K562 (cell line): ENCODE measurements around the gene FBXO17. TPM values are rescaled to one million over a fixed set of nuclear protein-coding genes. Genes with fewer than 3 reads are reported as not detected.

ENCODE experiments used
- CREB3L1 ChIP-seq: fragments of 450-650 bp; IDR thresholded peaks from 2 replicates; pipeline ENCODE4 v1.6.1; 2014; ENCODE audit warnings: low read depth, mild to moderate bottlenecking, moderate library complexity, borderline replicate concordance
- ETS2 ChIP-seq: IDR thresholded peaks from 2 replicates; pipeline ENCODE4 v1.6.1; 2016; ENCODE audit warnings: borderline replicate concordance, missing genetic modification characterization, mild to moderate bottlenecking, moderate library complexity, missing compliant biosample characterization; ENCODE audit not compliant: poor library complexity, severe bottlenecking
- HOXB6 ChIP-seq: fragments of 250-450 bp; sonication (Bioruptor Pico); IDR thresholded peaks from 2 replicates; pipeline ENCODE4 v1.5.1; 2022; ENCODE audit warnings: mild to moderate bottlenecking, borderline replicate concordance
- IFI16 ChIP-seq: fragments of 250-450 bp; sonication (Bioruptor Pico); IDR thresholded peaks from 2 replicates; pipeline ENCODE4 v2.1.2; 2022; ENCODE audit warnings: mild to moderate bottlenecking, inconsistent platforms
- JUNB ChIP-seq: fragments of 450-650 bp; formaldehyde crosslinking; conservative IDR thresholded peaks from 2 replicates; pipeline ENCODE4 v1.4.0; 2020; ENCODE audit warnings: mild to moderate bottlenecking
- KAT7 ChIP-seq: sonication (generic); formaldehyde crosslinking; IDR thresholded peaks from 2 replicates; pipeline ENCODE4 v1.8.0; 2022; ENCODE audit warnings: missing genetic modification reagents, mild to moderate bottlenecking, borderline replicate concordance
- KLF1 ChIP-seq: fragments of 450-650 bp; IDR thresholded peaks from 2 replicates; pipeline ENCODE4 v1.6.1; 2016; ENCODE audit warnings: missing genetic modification characterization, missing compliant biosample characterization
- MAFF ChIP-seq: IDR thresholded peaks from 2 replicates; pipeline ENCODE4 v1.6.1; 2012; ENCODE audit warnings: low read length, improper control_type of control experiment
- MXD1 ChIP-seq: fragments of 250-450 bp; sonication (Bioruptor Pico); IDR thresholded peaks from 2 replicates; pipeline ENCODE4 v1.8.0; 2021; ENCODE audit warnings: borderline replicate concordance, mild to moderate bottlenecking, moderate library complexity; ENCODE audit not compliant: poor library complexity, severe bottlenecking
- MYBL2 ChIP-seq, 2 experiments: fragments of 450-650 bp in 1 of 2; sonication (generic) in 1 of 2; formaldehyde crosslinking in 1 of 2; IDR thresholded peaks; 2 replicates each; pipeline versions ENCODE4 v1.6.1 to v1.8.1; 2017 to 2022; ENCODE audit warnings: borderline replicate concordance in 1 of 2, inconsistent platforms in 1 of 2, low read depth in 1 of 2, mild to moderate bottlenecking in 1 of 2, missing genetic modification reagents in 1 of 2, moderate library complexity in 1 of 2
- NCOA6 ChIP-seq: fragments of 450-650 bp; IDR thresholded peaks from 2 replicates; pipeline ENCODE4 v1.6.1; 2017; ENCODE audit warnings: mild to moderate bottlenecking
- NONO ChIP-seq, 2 experiments: fragments of 200-400 bp in 1 of 2; fragments of 450-650 bp in 1 of 2; formaldehyde crosslinking in 1 of 2; IDR thresholded peaks; 2 replicates each; pipeline ENCODE4 v1.6.1; 2017; ENCODE audit warnings: low read depth in 2 of 2, mild to moderate bottlenecking in 2 of 2, moderate library complexity in 2 of 2, low read length in 1 of 2
- POLR2G ChIP-seq: fragments of 200-400 bp; formaldehyde crosslinking; IDR thresholded peaks from 2 replicates; pipeline ENCODE4 v1.6.1; 2017; ENCODE audit warnings: low read depth, mild to moderate bottlenecking, antibody characterized with exemption, low read length, moderate library complexity
- SNAPC5 ChIP-seq: fragments of 250-450 bp; sonication (Bioruptor Pico); IDR thresholded peaks from 2 replicates; pipeline ENCODE4 v1.8.0; 2021; ENCODE audit warnings: moderate library complexity, mild to moderate bottlenecking, inconsistent platforms
- SRSF9 ChIP-seq: fragments of 200-400 bp; formaldehyde crosslinking; IDR thresholded peaks from 2 replicates; pipeline ENCODE4 v1.6.1; 2017; ENCODE audit warnings: low read depth, low read length, borderline replicate concordance
- TEAD1 ChIP-seq, 2 experiments: fragments of 450-650 bp in 1 of 2; sonication (generic) in 1 of 2; formaldehyde crosslinking; IDR thresholded peaks; 2 replicates each; pipeline versions ENCODE4 v1.4.0 to v1.8.0; 2020 to 2022; ENCODE audit warnings: mild to moderate bottlenecking in 2 of 2, missing genetic modification reagents in 1 of 2
- ZFP36 ChIP-seq: fragments of 150-350 bp; IDR thresholded peaks from 2 replicates; pipeline ENCODE4 v1.6.1; 2018; ENCODE audit warnings: low read length, low read depth; ENCODE audit not compliant: partially characterized antibody
- ZMIZ1 ChIP-seq, 2 experiments: fragments of 150-350 bp in 1 of 2; IDR thresholded peaks; 2 replicates each; pipeline ENCODE4 v1.6.1; 2012 to 2016; ENCODE audit warnings: low read depth in 2 of 2, low read length in 2 of 2, mild to moderate bottlenecking in 1 of 2, moderate library complexity in 1 of 2
- ZNF431 ChIP-seq: sonication (generic); formaldehyde crosslinking; IDR thresholded peaks from 2 replicates; pipeline ENCODE4 v1.8.0; 2022; ENCODE audit warnings: mild to moderate bottlenecking, missing genetic modification reagents
- ZNF511 ChIP-seq: sonication (generic); formaldehyde crosslinking; IDR thresholded peaks from 2 replicates; pipeline ENCODE4 v1.8.0; 2022; ENCODE audit warnings: mild to moderate bottlenecking, missing genetic modification reagents
- ZNF644 ChIP-seq: fragments of 200-800 bp; sonication (Bioruptor generic); IDR thresholded peaks from 2 replicates; pipeline ENCODE4 v1.6.1; 2016; ENCODE audit warnings: low read depth, missing genetic modification characterization, missing compliant biosample characterization
- polyA plus RNA-seq, 8 experiments: library from polyadenylated mRNA; depleted of rRNA in 4 of 8; stranded (reverse) in 5 of 8; unstranded in 3 of 8; fragments of >200 nt; fragmentation: Nextera tagmentation in 2 of 8; fragmentation: Illumina TruSeq in 1 of 8; extraction: Ambion mirVana in 2 of 8; extraction: Trizol in 1 of 8; gene quantifications; 2 replicates each; pipeline versions ENCODE4 v1.2.1 to v1.2.3, GENCODE V29; 2011 to 2014; ENCODE audit warnings: inconsistent platforms in 1 of 8, missing spikeins in 1 of 8
- total RNA-seq, 7 experiments: library from RNA; depleted of rRNA in 6 of 7; stranded (reverse); fragments of >200 nt in 6 of 7; fragmentation: Illumina TruSeq in 2 of 7; extraction: Trizol in 2 of 7; gene quantifications; 2 replicates each; pipeline versions ENCODE4 v1.2.1 to v1.2.3, GENCODE V29; 2011 to 2021; ENCODE audit warnings: low replicate concordance in 1 of 7

Gene FBXO17
- total and polyA plus RNA-seq, 9 of the 15 experiments (the other 6 are each of a cell fraction or from before 2014, with no cell fraction given), result 4.1 to 27.1 (median 19.0) TPM

- no peak for TF ChIP-seq ZMIZ1 (IDR thresholded peaks at IDR 0.05; ENCODE audit: low read depth in 2 of 2, low read length in 2 of 2)
- no peak for TF ChIP-seq ZNF644 (tag)
- TF ChIP-seq MXD1 (CRISPR knock-in tag), result peak; percentile 57
- no peak for TF ChIP-seq NCOA6
- no peak for TF ChIP-seq MAFF
- no peak for TF ChIP-seq KLF1
- TF ChIP-seq ZNF511 (CRISPR knock-in tag), result no peak; the same call in 1 of the 2 replicates
- TF ChIP-seq KAT7 (CRISPR knock-in tag), result no peak
- no peak for TF ChIP-seq SNAPC5
- no peak for TF ChIP-seq HOXB6 (CRISPR knock-in tag)
- no peak for TF ChIP-seq ETS2 (tag)
- TF ChIP-seq CREB3L1, result 0 out of 2 replicates have a peak, but pooled peaks have one; percentile 35
- TF ChIP-seq SRSF9, result no peak
- TF ChIP-seq JUNB (CRISPR knock-in tag), result no peak
- peak; percentile 81 for TF ChIP-seq POLR2G
- peak; percentile 91 for TF ChIP-seq ZFP36
- no peak for TF ChIP-seq ZNF431 (CRISPR knock-in tag)
- TF ChIP-seq NONO (IDR thresholded peaks at IDR 0.05; ENCODE audit: low read depth in 2 of 2, low read length in 1 of 2), result peak in 1 of 2 experiments; percentile 61; a peak in 1 of 4 replicates
- TF ChIP-seq TEAD1 (CRISPR knock-in tag; IDR thresholded peaks at IDR 0.05), result no peak
- TF ChIP-seq IFI16, result no peak
- TF ChIP-seq MYBL2 (IDR thresholded peaks at IDR 0.05; ENCODE audit: low read depth), result no peak
- no peak for TF ChIP-seq MYBL2 (CRISPR knock-in tag; IDR thresholded peaks at IDR 0.05; ENCODE audit: borderline replicate concordance)
Observed at GRCh38 chr19:38975214-38975860, at the start of gene FBXO17 (continued).
